HG03521 (cell line): ENCODE data around the gene MYZAP.

ENCODE experiments used
- ATAC-seq: cut with Tn5 transposase; IDR thresholded peaks from one replicate; pipeline ENCODE4 v1.9.1; 2021; ENCODE audit warnings: mild to moderate bottlenecking, moderate library complexity; ENCODE audit not compliant: unreplicated experiment

Gene MYZAP

DNA sequence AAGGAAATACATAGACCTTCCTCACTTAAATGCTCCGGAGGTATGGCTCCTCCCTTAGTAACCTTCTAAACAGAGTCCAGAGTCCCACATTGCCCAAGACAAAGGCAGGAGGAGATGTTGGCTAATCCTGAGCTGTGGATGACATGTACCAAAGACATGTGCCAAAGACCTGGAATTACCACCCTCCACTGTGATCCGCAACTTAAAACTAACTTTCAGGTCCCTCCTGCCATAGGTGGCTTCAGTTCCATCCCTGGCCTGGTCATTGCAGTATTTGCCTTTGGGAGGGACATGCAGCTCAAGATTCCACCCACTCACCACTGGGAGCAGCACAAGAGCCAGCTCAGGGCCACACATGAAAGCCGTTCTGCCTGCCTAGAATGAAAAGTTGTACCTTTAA lies 28.0 kb downstream of the MYZAP start:
- no peak for ATAC-seq

DNA sequence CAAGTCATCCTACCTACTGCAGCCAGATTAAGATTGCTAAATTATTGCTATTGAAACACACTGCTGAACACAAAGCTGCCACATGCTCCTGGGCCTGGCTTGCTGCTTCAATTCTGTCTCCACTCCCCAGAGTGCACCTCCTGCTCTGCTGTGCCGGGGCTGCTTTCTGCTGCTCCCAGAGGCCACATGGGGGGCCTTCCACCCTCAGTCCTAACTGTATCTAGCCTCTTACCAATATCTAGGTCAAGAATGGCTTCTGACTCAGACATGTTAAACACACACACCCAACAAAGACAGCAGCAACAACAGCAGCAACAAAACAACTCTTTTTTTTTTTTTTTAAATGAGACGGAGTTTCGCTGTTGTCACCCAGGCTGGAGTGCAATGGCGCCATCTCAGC lies 33.0 kb downstream of the MYZAP start:
- ATAC-seq = no peak

DNA sequence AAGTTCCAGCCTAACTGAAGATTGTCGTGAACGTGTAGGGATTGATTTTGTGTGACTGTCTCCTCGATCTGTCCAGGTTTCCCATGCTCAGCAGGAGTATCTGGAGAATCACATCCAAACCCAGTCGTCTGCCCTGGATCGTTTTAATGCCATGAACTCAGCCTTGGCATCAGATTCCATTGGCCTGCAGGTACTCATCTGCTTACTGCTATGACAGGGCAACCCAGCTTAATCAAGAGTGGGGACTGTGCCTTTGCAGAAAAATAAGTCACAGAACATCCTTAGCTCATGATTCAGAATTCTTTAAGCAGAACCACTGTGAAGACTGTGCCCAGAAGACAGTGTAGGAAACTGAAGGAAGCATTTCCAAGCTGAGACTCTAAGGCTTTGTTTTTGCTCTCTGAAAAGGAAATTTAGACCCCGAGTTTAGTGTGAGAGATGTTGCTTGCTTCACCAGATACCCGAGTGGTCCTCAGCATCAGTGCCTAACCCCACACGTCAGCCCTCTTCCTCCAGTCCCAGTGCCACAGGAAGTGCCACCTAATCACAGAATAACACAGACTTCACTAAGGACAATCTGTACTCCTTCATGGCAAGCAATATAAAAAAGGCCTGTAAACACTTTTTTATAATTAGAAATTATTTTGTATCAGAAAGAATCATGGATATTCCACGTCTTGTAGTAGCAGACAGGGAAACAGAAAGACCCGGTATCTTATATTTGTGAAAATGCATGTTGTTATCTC lies 34.2 kb downstream of the MYZAP start:
- ATAC-seq = no peak

DNA sequence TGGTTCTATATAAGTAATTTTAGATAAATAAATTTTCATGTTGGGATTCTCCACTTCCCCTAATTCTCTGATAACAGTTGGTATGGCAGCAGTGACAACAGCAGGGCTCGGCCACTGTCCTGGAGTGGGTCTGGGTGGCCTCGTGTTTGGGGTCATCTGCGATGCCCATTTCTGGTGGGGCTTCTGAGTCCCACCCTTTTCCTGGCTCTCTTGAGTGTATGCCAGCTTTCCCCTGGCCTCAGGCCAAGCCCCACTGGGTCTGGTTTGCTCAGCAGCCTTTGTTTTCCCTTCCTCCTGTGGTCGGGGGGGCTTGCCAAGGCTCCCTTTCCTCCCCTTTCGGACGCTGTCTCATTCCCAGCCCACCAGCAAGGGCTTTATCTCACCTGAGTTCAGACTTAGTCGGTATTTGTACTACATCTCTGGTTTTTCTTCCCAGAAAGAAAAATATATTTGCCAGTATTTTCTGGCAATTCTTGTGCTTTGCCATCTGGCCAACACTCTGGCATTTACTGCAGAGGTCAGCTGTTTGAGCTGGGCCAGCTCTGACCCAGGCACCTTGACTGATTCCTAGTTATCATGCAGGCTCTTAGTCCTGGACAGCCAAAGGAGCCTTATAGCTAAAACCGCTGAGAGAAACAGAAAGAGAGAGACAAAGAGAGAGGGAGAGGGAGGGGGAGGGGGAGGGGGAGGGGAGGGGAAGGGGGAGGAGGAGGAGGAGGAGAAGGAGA lies 35.2 kb downstream of the MYZAP start:
- no peak for ATAC-seq

DNA sequence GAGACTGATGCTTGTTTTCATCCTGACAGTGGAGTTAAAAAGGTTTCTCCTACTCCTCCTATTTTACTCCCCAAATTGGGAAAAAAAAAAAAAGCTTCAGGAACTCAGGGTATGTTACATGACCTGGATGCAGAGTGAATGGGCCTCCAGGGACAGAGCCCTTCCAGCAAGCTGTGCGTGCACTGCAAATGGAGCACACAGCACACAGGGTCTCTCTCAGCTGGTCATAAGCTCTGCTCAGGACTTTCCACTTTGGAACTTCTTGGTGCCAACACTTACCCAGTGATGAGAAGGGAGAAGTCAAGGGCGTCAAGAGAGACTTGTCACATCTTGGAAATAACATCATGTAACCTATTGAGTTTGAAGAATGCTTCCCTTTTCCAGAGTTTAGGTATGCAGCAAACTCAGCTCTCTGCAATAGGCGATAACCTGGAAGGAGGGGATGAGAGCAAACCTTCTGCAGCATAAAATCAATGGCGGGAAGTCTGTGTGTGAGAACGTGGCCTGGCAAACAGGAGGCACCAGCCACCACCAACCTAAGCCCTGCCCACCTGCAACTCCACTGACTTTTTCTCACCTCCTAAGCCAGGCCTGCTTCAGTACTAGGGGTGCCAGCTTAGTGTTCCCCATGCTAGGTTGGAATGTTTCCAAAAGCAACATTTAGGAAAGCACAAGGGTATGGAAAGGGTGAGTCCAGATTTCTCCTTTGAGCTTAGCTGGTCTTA lies 39.8 kb downstream of the MYZAP start:
- ATAC-seq = no peak

DNA sequence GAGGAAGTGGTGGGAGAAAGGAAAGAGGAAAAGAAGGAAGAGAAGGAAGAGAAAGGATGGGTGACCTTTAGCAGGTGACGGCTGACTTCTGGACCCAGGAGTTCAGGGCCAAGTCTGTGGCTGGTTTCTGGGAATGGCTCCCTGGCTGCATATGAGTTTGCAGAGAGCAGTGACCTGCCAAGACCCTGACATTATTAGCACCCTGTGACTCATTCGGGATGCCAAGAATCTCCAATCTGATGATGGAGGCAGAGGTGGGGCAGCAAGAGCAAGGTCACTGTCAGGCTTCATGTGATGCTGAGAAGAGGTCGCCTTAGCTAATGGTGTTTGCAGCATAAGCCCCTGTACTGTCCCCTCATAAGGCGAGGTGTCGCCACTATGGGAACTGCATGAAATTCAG lies 42.6 kb downstream of the MYZAP start:
- no peak for ATAC-seq

DNA sequence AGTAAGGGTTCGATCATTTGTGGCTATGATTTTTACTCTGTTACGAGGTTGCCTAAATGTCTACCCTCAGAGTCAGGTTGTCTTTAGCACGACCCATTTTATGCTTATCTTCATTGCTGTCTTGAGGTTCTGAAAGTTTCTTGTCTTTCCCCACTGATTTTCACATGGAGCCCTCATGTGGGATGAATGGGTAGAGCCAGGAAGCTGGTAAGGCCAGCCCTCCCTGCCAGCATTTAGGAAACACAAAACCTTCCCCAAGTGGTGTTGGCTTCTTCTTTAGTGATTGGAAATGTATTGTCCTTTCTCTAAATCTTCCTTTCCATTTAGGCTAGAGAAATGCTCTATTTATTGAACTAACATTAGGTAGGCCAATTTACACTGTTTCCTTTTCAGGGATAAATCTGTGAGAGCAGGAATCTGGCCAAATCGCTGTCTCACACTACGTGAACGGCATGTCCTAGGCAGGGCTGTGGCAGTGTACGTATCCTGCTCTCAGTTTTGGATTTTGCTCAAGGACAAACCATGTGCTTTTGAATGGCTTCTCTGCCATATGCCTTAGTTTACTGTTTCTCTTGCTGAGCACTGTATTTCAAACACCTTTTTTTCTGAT lies 43.7 kb downstream of the MYZAP start:
- no peak for ATAC-seq

DNA sequence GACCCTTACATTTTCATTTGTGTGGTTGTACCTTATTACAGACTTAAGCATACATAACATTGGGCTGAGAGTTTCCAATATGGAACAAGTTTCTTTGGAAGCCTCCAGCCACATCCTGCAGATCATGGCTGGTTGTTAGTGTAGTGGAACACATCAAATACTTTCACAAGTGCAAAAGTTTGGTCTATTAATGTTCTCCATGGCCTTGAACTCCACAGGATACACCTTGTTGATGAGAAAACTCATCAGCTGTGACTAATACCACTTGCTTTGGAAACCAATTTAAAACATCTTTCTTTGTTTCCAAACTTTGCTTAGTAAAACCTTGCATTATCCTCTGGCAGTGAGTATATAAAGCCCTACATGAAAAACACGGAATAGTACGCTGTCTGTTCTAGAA lies 46.1 kb downstream of the MYZAP start:
- ATAC-seq = no peak

DNA sequence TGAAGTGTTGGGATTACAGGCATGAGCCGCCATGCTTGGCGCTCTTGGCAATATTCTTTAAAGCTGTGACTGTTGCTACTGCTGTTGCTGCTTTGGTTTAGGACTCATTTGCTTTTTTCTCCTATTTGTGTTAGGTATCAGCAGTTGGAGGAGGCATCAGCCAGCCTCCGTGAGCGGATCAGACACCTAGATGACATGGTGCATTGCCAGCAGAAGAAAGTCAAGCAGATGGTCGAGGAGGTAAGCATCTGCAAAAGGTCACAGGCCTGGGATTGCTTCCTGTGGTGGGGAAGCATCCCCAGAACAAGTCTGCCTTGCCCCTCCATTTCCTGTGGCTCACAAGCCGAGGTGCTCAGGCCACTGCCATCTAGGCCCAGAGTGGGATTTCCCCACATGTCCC lies 47.6 kb downstream of the MYZAP start:
- ATAC-seq = no peak

DNA sequence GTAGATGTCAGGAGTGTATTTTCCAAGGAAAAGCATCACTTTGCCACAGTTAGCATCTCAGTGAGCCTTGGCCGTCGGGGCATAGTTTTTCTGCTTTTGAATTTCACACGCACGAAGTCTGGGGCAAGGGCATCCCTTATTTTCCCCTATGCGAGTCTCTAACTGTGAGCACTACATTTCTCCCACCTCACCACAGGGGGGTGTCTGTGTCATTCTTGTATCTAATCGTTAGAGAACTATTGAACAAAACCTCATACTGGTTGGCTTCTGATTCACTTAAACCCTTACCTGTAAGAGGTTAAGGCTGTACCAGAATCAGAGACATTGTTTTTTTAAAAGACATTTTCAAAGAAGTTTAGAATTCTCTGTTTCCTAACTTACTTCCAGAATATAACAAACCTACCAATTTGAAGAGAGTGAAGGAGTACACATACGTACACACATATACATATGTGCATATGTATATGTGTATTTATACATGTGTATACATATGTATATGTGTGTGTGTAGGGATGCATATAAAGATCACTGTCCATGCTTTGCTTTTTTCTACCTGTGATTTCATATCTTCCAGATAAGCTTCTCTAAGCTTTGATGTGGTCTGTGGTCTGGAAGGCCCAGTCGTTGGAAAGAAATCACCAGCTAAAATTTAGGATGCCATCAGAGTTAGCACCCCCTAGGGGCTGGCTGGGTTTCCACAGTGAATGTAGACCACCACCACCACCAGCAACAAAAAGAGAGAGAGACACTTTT lies 49.4 kb downstream of the MYZAP start:
- no peak for ATAC-seq

DNA sequence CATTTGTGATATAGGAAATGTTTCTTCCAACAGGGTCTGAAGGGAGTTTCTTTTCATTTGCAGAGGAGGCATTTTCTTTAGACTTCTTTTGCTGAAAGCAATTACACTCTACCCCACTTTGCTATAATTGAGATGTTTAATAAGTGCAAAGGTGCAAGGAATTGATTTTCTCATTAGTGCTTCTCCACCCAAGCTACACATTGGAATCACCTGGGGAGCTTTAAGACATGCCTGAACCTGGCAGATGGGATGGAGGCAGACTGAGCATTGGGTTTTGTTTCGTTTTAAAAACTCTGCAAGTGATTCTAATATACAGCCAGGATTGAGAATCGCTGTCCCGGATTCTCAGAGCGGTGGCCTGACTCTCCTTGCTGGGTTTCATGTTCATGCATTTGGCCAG lies 52.1 kb downstream of the MYZAP start:
- no peak for ATAC-seq

DNA sequence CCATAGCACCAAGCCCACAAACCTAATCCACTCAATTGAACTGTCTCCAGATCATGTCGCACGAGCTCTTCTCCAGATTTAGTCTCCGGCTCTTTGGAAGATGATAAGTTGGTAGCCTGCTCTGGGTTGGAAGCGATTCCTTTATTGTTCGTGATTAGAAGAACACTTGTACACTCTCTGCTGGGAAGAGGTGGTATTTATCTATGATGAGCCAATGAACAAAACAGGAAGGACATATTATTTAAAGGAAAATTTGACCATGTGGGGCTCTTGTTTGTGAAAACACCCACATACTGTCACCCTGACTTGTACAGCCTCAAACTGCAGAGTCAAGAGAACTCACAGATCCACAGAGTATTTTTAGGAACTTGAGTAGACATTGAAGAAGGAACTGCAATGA lies 54.4 kb downstream of the MYZAP start:
- no peak for ATAC-seq

DNA sequence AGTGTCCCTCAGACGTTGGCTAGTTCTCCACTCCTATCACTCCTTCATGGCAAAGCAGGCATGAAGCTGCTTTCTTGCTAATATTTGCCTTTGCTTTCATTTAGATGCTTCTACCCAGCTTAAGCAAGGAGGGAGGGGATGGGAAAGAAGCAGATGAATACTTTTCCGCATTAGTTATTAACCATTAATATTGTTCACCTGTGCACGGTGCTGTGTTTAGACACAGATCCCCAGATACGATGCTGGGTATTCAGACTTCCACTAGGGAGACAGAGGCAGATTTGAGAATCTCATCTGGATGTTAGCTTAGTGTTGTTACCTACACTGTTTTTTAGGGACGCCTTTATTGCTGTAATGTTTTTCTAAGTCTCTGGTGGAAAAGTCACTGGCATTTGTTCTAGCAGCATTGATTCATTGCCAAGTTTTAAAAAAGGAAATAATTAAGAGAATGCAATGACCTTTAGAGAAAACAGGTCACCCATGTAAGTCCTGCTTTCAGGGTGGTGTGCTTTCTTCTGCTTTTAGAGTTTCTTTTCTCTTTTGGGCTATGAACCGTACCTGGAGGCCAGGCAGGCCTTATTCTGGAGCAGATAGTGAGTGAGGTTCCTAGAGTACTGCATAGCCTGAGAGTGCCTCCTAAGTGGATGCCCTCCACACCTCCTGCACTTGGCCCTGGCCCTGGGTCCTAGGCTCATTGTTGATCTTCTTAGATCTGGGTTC lies 55.5 kb downstream of the MYZAP start:
- ATAC-seq = no peak

DNA sequence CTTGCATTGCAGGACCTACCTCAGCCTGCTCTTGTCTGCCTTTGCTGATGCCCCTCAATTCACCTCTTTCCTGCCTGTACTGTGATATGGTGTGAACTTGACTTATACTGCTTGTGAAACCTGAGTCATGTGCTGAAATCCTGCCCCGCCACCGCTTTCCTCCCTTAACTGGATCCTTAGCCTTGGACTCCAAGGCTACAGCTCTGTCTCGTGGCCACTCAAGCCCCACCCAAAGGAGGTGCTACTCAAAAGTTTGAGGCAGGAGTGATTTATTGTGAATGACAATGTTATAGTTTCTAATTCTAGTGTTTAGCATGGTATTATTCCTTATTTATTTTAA lies 56.1 kb downstream of the MYZAP start:
- ATAC-seq = no peak

DNA sequence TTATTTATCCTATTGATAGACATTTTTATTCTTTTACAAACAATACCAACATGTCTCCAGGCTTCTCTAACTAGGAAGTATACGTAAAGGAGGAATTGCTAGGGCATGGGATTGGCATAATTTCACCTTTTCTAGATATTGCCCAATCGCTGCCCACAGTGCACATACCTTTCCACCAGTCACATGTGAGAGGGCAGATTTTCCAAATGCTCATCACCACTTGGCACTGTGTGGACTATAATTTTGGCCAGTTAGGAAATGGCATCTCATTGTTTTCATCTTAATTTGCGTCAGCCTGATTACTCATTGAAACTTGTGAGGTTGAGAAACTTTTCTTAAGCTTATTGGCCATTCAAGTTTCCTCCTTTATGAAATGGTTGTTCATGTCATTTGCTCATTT lies 57.4 kb downstream of the MYZAP start:
- no peak for ATAC-seq

DNA sequence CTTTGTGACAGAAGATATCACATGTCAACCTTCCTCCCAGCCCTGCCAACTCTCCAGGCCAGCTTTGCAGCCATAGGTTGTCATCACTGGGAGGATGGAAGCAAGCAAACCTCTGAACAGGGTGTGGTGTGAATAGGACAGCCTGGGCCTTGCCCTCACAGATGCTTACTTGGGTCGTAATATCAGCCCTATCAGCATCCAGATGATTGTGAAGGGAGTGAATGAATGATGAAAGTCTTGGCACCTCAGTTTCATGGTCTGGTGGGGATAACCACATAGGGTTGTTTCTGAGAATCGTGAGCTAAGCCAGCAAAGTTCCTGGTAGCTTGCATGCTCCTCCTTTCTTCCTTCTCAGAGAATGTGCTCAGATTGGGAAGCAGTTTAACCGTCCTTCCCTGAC lies 59.7 kb downstream of the MYZAP start:
- no peak for ATAC-seq

DNA sequence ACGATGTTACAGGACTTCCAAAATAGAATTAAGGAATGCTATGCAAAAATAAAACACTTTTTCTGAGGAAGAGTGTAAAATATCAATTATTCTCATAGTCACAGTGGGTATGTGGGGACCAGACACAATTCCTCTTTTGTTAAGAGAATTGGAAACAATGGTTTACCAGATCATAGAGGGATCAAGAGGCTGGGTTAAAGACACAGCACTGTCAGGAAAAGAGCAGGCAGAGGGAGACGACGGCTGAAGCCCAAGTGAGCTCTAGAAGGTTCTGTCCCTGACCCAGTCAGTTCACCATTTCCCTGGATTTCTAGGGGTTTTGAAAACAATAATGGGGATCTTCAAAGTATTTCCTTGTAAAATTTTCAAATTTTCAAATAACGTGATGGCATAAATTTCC lies 60.8 kb downstream of the MYZAP start:
- no peak for ATAC-seq

DNA sequence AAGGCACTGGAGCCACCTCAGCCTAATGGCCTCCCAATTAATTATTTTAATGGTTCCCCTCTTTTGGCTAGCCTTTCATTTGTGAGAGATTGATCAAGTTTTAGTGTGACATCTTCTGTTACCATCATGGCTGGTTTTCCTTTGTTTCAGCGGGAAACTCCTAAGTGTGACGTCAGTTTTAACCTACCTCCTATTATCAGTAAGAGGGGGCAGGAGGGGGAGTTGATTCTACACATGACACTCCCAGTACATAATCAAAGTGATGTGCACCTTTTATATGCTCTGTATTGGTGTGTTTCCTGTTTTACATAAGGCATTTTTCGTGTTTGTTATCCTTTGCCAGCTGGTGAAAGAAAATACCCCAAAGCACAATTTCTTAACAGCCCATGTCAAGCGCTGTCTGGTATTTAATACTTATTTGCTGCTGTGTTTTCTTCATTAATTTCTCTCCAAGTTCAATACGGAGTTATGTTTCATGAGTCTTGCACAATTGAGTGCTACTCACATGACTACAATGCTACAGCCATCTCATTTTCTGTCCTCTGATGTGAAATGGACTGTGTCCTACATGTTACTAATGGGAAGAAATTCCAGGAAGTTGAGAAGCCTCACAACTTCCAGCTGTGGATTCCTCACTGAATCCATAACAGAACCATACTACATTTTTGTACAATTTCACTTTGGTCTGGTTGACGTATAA lies 62.6 kb downstream of the MYZAP start:
- ATAC-seq = no peak

DNA sequence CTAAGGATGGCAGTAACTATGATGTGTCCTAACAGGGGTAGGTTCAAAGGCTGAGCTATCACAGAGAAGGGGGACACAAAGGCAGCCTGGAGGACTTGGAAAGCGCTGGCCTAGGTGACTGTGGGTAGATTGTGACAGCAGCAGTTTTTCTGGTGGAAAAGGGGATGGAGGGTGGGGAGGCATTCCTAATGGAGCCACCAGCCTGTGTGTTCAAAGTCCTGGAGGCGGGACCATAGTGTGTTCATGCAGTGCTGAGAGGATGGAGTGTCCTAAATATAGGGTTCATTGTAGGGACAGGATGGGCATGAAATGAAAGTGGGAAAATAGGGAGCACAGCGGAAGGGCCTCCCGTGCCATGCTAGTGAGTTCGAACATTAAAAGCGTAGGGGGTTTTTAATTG lies 63.3 kb downstream of the MYZAP start:
- no peak for ATAC-seq

DNA sequence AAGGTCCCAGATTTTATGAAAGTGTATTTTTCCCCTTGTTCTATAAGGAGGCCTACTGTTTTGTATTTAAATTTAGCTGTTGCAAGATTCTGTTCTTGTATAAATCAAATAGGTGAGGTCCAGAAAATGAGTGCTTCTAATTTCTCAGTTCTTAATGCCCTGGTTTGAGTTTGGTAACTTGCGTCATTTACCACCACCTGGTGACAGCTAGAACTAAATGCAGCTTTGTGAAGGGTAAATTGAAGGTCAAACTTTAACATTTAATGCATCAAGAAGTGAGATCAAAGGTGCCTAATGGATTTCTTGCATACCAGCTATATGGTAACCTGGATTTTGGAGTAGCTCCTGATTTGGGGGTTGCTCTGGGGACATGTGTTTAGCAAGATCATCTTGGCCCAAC lies 64.1 kb downstream of the MYZAP start:
- ATAC-seq = no peak
